ENCODE measurements around the gene PPM1A.

PPM1A gene

GRCh38 chr14:60227291-60227690 lies 21.7 kb upstream of the PPM1A start:
- no peak for DNase-seq

- DNase-seq = no peak
Measured at GRCh38 chr14:60229614-60230013, 19.4 kb upstream of the PPM1A start.

- no peak for DNase-seq
Measured at GRCh38 chr14:60232185-60232584, 16.8 kb upstream of the PPM1A start.

GRCh38 chr14:60233251-60233650 lies 15.8 kb upstream of the PPM1A start:
- no peak for DNase-seq

GRCh38 chr14:60233891-60234290 lies 15.1 kb upstream of the PPM1A start:
- no peak for DNase-seq

GRCh38 chr14:60235440-60235839 lies 13.6 kb upstream of the PPM1A start:
- DNase-seq = peak; percentile 37

- DNase-seq = no peak
Measured at GRCh38 chr14:60238955-60239354, 10.1 kb upstream of the PPM1A start.

- no peak for DNase-seq
Measured at GRCh38 chr14:60240139-60240856, 8.7 kb upstream of the PPM1A start.

GRCh38 chr14:60241091-60241490 lies 7.9 kb upstream of the PPM1A start:
- DNase-seq = no peak

GRCh38 chr14:60242429-60242828 lies 6.6 kb upstream of the PPM1A start:
- DNase-seq = no peak

GRCh38 chr14:60245380-60246177 lies 3.4 kb upstream of the PPM1A start:
- no peak for DNase-seq

- peak; percentile 91 for DNase-seq
Measured at GRCh38 chr14:60247994-60248696, 876 bp upstream of the PPM1A start.

GRCh38 chr14:60249321-60250256 lies 568 bp downstream of the PPM1A start:
- peak; percentile 77 for DNase-seq

GRCh38 chr14:60250257-60251035 lies 1.4 kb downstream of the PPM1A start:
- no peak for DNase-seq

GRCh38 chr14:60251877-60252276 lies 2.9 kb downstream of the PPM1A start:
- DNase-seq = no peak

GRCh38 chr14:60252630-60253029 lies 3.6 kb downstream of the PPM1A start:
- no peak for DNase-seq

- no peak for DNase-seq
Measured at GRCh38 chr14:60253649-60254048, 4.6 kb downstream of the PPM1A start.

GRCh38 chr14:60254176-60254575 lies 5.2 kb downstream of the PPM1A start:
- DNase-seq = no peak

- DNase-seq = no peak
Measured at GRCh38 chr14:60257865-60258264, 8.8 kb downstream of the PPM1A start.

- DNase-seq = no peak
Measured at GRCh38 chr14:60265163-60265562, 16.1 kb downstream of the PPM1A start.

Data from fibroblast of skin of scalp (primary cell).